ENCODE data around the gene GAL3ST1.

Gene GAL3ST1

DNA sequence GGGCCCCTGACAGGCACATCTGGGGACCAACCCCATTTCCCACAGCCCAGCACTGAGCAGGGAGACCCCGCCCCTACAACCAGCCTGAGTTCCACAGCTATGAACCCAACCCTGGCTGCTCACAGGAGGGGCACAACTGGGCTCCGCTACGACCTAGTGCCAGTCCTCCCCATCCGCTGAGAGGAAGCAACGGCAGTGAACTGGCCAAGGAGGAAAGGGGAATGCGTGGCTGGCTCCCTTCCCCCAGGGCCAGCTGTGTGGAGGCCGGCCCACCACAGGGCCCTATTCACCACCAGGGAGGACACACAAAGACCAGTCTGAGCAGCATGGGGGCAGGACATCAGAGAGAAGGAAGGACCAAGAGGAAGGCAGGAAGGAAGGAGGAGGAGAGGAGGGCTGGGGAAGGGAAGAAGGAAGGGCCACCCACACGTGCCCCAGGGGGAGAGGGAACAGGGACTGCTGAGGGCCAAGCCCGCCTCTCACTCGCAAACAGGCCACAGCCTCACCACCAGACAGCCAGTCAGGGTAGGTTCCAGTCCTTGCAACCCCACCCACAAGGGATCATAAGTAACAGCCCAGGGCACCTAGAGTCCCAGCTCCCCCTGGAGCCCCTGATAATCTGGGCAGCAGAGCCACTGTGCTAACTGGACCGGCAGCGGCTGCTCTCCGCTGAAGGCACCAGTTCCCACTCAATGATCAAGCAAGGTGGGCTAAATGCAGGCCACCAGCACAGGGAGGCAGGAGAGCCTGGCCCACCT lies 8.5 kb upstream of the GAL3ST1 start:
- no peak for FAIRE-seq
- no peak for TF ChIP-seq CTCF (IDR thresholded peaks at IDR 0.05; ENCODE audit: insufficient read depth, missing control alignments)

GRCh38 chr22:30582051-30582450 lies 7.6 kb upstream of the GAL3ST1 start:
- no peak for FAIRE-seq
- no peak for TF ChIP-seq CTCF (IDR thresholded peaks at IDR 0.05; ENCODE audit: insufficient read depth, missing control alignments)
- DNase-seq (ENCODE audit: insufficient read length, low spot score) = no peak

More for the DNA sequence above, 8.5 kb upstream of the GAL3ST1 start:
- no peak for DNase-seq (ENCODE audit: insufficient read length, low spot score)

GRCh38 chr22:30580896-30581295 lies 6.4 kb upstream of the GAL3ST1 start:
- TF ChIP-seq CTCF (IDR thresholded peaks at IDR 0.05; ENCODE audit: insufficient read depth, missing control alignments) = no peak
- no peak for FAIRE-seq
- no peak for DNase-seq (ENCODE audit: insufficient read length, low spot score)

DNA sequence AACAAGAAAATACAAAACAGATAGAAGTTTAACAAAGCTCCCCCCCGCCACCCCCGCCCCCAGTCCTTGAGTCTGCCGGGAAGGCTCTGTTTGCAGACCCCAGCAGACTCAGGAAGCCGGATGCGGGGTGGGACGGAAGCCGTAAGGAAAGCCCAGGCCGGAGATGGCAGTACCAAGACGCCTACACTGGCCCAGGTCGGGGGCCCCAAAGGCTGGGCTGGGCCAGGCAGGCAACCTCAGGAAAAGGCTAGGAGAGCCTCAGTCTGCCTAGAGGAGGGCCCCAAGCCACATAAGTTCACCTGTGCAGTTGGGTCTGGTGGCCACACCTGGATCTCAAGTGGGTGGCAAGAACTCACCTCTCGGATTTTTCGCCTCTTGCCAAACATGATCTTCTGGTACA lies 4.0 kb upstream of the GAL3ST1 start:
- TF ChIP-seq CTCF (IDR thresholded peaks at IDR 0.05; ENCODE audit: insufficient read depth, missing control alignments) = no peak
- FAIRE-seq (no peak), DNase-seq (ENCODE audit: insufficient read length, low spot score) (no peak)

DNA sequence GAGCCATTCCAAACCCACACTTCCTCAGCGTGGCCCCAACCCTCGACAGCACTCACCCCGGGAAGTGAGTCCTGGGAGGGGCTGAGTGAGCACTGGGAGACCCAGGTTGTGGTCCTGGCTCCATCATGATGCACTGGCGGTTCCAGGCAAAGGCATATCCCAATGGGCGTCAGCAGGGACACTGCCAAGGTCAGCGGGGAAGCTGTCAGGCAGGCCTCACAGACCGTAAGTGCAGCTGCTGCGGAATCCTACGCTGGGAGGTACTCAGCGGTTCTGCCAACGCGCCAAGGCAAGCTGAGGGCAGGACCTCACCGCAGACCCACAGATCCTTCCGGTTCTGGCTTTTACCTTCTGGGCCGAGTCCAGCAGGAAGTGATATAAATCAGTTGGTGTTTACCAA lies 1.4 kb upstream of the GAL3ST1 start:
- no peak for DNase-seq (ENCODE audit: insufficient read length, low spot score)
- FAIRE-seq = no peak
- TF ChIP-seq CTCF (IDR thresholded peaks at IDR 0.05; ENCODE audit: insufficient read depth, missing control alignments) = no peak

DNA sequence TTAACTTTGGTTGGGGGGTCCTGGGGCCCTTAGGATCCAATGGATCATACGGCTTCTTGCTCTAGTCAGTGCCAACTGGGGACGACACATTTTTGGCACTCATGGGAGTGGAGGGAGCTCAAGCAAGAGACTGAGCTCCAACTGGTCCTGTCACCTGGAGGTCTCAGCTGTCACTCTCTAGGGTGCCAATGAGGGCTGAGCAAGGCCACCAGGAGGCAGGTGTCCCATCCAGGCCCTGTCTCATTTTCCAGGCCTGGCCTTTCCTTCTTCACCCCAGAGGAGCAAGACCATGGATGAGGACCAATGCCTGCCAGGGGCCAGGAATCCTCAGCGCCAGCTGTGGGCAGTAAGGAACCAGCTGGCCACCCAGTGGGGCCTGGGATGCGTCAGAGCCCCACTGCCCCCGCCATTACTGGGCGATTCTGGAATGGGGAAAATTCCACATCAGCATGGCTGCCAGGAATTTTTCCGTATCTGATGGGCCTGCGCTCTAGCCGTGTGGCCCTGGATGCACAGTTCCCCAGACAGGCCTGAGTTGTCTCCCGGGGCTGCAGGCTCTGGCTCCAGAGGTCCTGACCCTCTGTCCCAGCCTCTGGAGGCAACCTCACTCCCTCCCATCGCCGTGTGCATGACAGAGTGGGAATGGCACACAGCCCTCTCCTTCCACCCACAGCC lies 669 bp upstream of the GAL3ST1 start:
- no peak for FAIRE-seq
- TF ChIP-seq CTCF (IDR thresholded peaks at IDR 0.05; ENCODE audit: insufficient read depth, missing control alignments) = no peak
- DNase-seq (ENCODE audit: insufficient read length, low spot score) = no peak

- FAIRE-seq = no peak
- TF ChIP-seq CTCF (IDR thresholded peaks at IDR 0.05; ENCODE audit: insufficient read depth, missing control alignments) = no peak
- no peak for DNase-seq (ENCODE audit: insufficient read length, low spot score)
Observed at GRCh38 chr22:30573594-30574094, 821 bp downstream of the GAL3ST1 start.

Measured in D721Med (cell line).